Prostate gland (tissue), 2 donors: ENCODE data around the gene DYNC1H1.

Source experiments
- CTCF ChIP-seq, 4 experiments: fragments of 200-600 bp in 2 of 4; fragments of 450-650 bp in 2 of 4; sonication (generic) in 2 of 4; IDR thresholded peaks; 1 replicate in 3 of 4; 2 replicates in 1 of 4; pipeline ENCODE4 v1.5.1; 2016 to 2019; ENCODE audit warnings: antibody characterized with exemption in 4 of 4, mild to moderate bottlenecking in 2 of 4, moderate library complexity in 2 of 4
- POLR2A ChIP-seq: fragments of 450-650 bp; IDR thresholded peaks from one replicate; pipeline ENCODE4 v1.6.1; 2016; ENCODE audit warnings: antibody characterized with exemption, mild to moderate bottlenecking
- POLR2AphosphoS5 ChIP-seq: sonication (generic); formaldehyde crosslinking; IDR thresholded peaks from one replicate; pipeline ENCODE4 v1.6.1; 2017; ENCODE audit warnings: antibody characterized with exemption

- no peak for TF ChIP-seq CTCF (IDR thresholded peaks at IDR 0.05)
- no peak for TF ChIP-seq POLR2A
- TF ChIP-seq POLR2AphosphoS5 = no peak
Measured at GRCh38 chr14:102042699-102043098, 78.3 kb downstream of the DYNC1H1 start.
